AG04450 (cell line): ENCODE measurements around the gene SYNE2. TPM values are rescaled to one million over a fixed set of nuclear protein-coding genes. Genes with fewer than 3 reads are reported as not detected.

ENCODE experiments used
- CTCF ChIA-PET: fragments of 300-600, 350-600 bp; formaldehyde crosslinking; extraction: SDS; loops from one replicate; lab custom pipeline; 2022; ENCODE audit warnings: antibody characterized with exemption, inconsistent platforms; lab: Charles Lee
- POLR2A ChIA-PET: fragments of 350-600 bp; formaldehyde crosslinking; extraction: SDS; loops from one replicate; lab custom pipeline; 2021; ENCODE audit warnings: antibody characterized with exemption, inconsistent platforms; lab: Yijun Ruan, JAX
- DNase-seq: peaks from one replicate; pipeline ENCODE4 v3.0.0-alpha.2; 2011; ENCODE audit warnings: low read depth, low spot score
- H3K27ac ChIP-seq: one replicate; pipeline ENCODE4 v1.5.1; 2012; ENCODE audit warnings: low read depth, low read length, control low read depth
- H3K27me3 ChIP-seq: one replicate; pipeline ENCODE4 v1.6.0; 2012; ENCODE audit warnings: low read length; ENCODE audit not compliant: control insufficient read depth, insufficient read depth
- H3K4me3 ChIP-seq: 2 replicates; pipeline ENCODE4 v1.5.1; 2011; ENCODE audit warnings: mild to moderate bottlenecking, low read depth, low read length, control low read depth
- H3K9me3 ChIP-seq: 2 replicates; pipeline ENCODE4 v1.5.1; 2012; ENCODE audit warnings: low read length; ENCODE audit not compliant: control insufficient read depth, insufficient read depth
- CTCF ChIP-seq: IDR thresholded peaks from 2 replicates; pipeline ENCODE4 v1.5.1; 2011; ENCODE audit warnings: low read depth, low read length, control low read depth, inconsistent platforms
- polyA plus RNA-seq: library from polyadenylated mRNA; depleted of rRNA; stranded (reverse); fragments of >200 nt; gene quantifications from 2 replicates; pipeline ENCODE4 v1.2.3, GENCODE V29; 2011

SYNE2 gene
- polyA plus RNA-seq, 1 experiment, result 6.1 TPM

GRCh38 chr14:63896278-63896720, 43.5 kb downstream of the SYNE2 start:
- no peaks in the 10 kb centered on the region for H3K9me3 ChIP-seq
- H3K27ac ChIP-seq, result no peak overlapping the region
- ChIA-PET CTCF (no interaction called here), POLR2A (interaction anchor here (0.6 kb wide), 1 partner anchor 9 kb away, joined by 3 read pairs; no protein-coding TSS in a partner anchor)
- no peak for DNase-seq
- TF ChIP-seq CTCF, result no peak
- H3K27me3 ChIP-seq, result no peaks in the 10 kb centered on the region
- no peak overlapping the region for H3K4me3 ChIP-seq

- DNase-seq, result no peak
- Histone ChIP-seq H3K9me3 (no peaks in the 10 kb centered on the region), H3K4me3 (no peak overlapping the region), H3K27ac (peak overlapping the region; percentile 57), H3K27me3 (no peaks in the 10 kb centered on the region)
- POLR2A ChIA-PET, result no interaction called here
- CTCF ChIA-PET, result no interaction called here
- TF ChIP-seq CTCF, result no peak
Observed at GRCh38 chr14:63897721-63898163, 44.9 kb downstream of the SYNE2 start.

GRCh38 chr14:63899953-63900352, 47.1 kb downstream of the SYNE2 start:
- POLR2A ChIA-PET, result no interaction called here
- no peak for DNase-seq
- TF ChIP-seq CTCF, result no peak
- CTCF ChIA-PET, result no interaction called here
- H3K27me3 ChIP-seq, result no peaks in the 10 kb centered on the region
- H3K9me3 ChIP-seq, result no peaks in the 10 kb centered on the region
- H3K27ac ChIP-seq, result no peak overlapping the region
- no peak overlapping the region for H3K4me3 ChIP-seq

- no peak for TF ChIP-seq CTCF
- ChIA-PET CTCF (interaction anchor here (1.0 kb wide), 1 partner anchor 402 kb away, joined by 4 read pairs; no protein-coding TSS in a partner anchor), POLR2A (interaction anchor here (0.6 to 0.7 kb wide), 2 partner anchors 9 to 75 kb away, joined by 3 to 9 read pairs; no protein-coding TSS in a partner anchor)
- Histone ChIP-seq H3K27me3 (no peaks in the 10 kb centered on the region), H3K9me3 (no peaks in the 10 kb centered on the region), H3K27ac (no peak overlapping the region), H3K4me3 (no peak overlapping the region)
- DNase-seq, result no peak
Observed at GRCh38 chr14:63901434-63902085, 48.8 kb downstream of the SYNE2 start.

GRCh38 chr14:63902375-63902976, 49.7 kb downstream of the SYNE2 start:
- Histone ChIP-seq H3K9me3 (no peaks in the 10 kb centered on the region), H3K27ac (no peak overlapping the region), H3K27me3 (no peaks in the 10 kb centered on the region), H3K4me3 (no peak overlapping the region)
- ChIA-PET POLR2A (interaction anchor here (0.7 kb wide), 1 partner anchor 10 kb away, joined by 3 read pairs; no protein-coding TSS in a partner anchor), CTCF (interaction anchor here (0.8 kb wide), 1 partner anchor 60 kb away, joined by 5 read pairs; no protein-coding TSS in a partner anchor)
- TF ChIP-seq CTCF, result no peak
- no peak for DNase-seq
